ENCODE data around the gene OR8G1. TPM values are rescaled to one million over a fixed set of nuclear protein-coding genes. Genes with fewer than 3 reads are reported as not detected.
"Not testable (repeated sequence)": the region's sequence is repeated elsewhere in the genome, so short reads cannot be mapped to it uniquely, and the experiment has no call there.

Gene OR8G1
- total and polyA plus RNA-seq, 7 donors: not detected

DNA sequence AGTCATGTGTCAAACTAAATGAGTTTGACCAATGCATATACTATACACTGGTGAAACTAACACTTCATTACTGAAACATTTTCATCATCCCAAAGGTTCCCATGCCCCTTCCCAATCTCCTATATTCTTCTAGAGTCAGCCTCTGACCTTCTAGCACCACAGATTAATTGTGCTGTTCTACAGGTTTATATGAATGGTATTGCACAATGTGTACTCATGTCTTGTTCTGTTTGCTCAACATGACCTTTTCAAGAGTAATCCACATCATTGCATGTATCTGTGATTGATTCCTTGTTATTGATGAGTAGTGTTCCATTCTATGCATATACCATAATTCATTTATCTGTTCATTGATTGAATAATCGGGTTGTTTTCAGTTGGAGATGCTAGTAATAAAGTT, 7.5 kb upstream of the OR8G1 start:
- TF ChIP-seq, protein P1, sequence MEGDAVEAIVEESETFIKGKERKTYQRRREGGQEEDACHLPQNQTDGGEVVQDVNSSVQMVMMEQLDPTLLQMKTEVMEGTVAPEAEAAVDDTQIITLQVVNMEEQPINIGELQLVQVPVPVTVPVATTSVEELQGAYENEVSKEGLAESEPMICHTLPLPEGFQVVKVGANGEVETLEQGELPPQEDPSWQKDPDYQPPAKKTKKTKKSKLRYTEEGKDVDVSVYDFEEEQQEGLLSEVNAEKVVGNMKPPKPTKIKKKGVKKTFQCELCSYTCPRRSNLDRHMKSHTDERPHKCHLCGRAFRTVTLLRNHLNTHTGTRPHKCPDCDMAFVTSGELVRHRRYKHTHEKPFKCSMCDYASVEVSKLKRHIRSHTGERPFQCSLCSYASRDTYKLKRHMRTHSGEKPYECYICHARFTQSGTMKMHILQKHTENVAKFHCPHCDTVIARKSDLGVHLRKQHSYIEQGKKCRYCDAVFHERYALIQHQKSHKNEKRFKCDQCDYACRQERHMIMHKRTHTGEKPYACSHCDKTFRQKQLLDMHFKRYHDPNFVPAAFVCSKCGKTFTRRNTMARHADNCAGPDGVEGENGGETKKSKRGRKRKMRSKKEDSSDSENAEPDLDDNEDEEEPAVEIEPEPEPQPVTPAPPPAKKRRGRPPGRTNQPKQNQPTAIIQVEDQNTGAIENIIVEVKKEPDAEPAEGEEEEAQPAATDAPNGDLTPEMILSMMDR (IDR thresholded peaks at IDR 0.05): no peak
- Histone ChIP-seq H3K4me1 (no peaks in the 10 kb centered on the region), H3K27me3 (ENCODE audit: insufficient read depth in 3 of 3, low read length in 2 of 3) (no peaks in the 10 kb centered on the region), H3K9me3 (no peaks in the 10 kb centered on the region), H3K4me3 (no peak overlapping the region), H3K36me3 (ENCODE audit: insufficient read depth in 1 of 2, low read depth in 1 of 2) (no peaks in the 10 kb centered on the region), H3K27ac (no peak overlapping the region)
- 30 to 91% (median 42%) methylated on average over 1 of the region's 1 CpG for WGBS, 3 donors
- intact Hi-C loops (cut with DNase I): no loop called here
- DNase-seq (no peak), ATAC-seq (no peak)

DNA sequence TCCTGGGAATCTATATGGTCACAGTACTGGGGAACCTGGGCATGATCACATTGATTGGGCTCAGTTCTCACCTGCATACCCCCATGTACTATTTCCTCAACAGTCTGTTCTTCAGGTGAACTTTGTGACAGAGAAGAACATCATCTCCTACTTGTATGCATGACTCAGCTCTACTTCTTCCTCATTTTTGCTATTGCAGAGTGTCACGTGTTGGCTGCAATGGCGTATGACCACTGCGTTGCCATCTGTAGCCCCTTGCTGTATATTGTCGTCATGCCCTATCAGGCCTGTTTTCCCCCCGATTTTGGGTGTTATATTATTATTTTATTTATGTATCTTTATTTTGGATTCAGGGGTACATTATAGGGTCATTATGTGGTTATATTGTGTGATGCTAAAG, 2.4 kb upstream of the OR8G1 start:
- TF ChIP-seq, protein P1 (IDR thresholded peaks at IDR 0.05): no peak

DNA sequence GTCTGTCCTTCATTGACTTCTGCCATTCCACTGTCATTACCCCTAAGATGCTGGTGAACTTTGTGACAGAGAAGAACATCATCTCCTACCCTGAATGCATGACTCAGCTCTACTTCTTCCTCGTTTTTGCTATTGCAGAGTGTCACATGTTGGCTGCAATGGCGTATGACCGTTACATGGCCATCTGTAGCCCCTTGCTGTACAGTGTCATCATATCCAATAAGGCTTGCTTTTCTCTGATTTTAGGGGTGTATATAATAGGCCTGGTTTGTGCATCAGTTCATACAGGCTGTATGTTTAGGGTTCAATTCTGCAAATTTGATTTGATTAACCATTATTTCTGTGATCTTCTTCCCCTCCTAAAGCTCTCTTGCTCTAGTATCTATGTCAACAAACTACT, 9.0 kb downstream of the OR8G1 start:
- H3K27ac ChIP-seq; ATAC-seq; H3K9me3 ChIP-seq; H3K27me3 ChIP-seq (ENCODE audit: insufficient read depth in 3 of 3, low read length in 2 of 3); intact Hi-C loops (cut with DNase I); H3K4me3 ChIP-seq; DNase-seq; H3K36me3 ChIP-seq (ENCODE audit: insufficient read depth in 1 of 2, low read depth in 1 of 2); H3K4me1 ChIP-seq: not testable (repeated sequence)
- 53 to 75% (median 63%) methylated on average over 3 of the region's 3 CpGs for WGBS, 3 donors

More for the DNA sequence above, 2.4 kb upstream of the OR8G1 start:
- H3K9me3 ChIP-seq: no peaks in the 10 kb centered on the region
- intact Hi-C loops (cut with DNase I): no loop called here
- no peaks in the 10 kb centered on the region for H3K27me3 ChIP-seq (ENCODE audit: insufficient read depth in 3 of 3, low read length in 2 of 3)
- no peak overlapping the region for H3K4me3 ChIP-seq
- no peaks in the 10 kb centered on the region for H3K4me1 ChIP-seq
- 56 to 73% (median 66%) methylated on average over 5 of the region's 5 CpGs for WGBS, 3 donors
- no peak for ATAC-seq
- DNase-seq: no peak
- no peak overlapping the region for H3K27ac ChIP-seq
- no peaks in the 10 kb centered on the region for H3K36me3 ChIP-seq (ENCODE audit: insufficient read depth in 1 of 2, low read depth in 1 of 2)

DNA sequence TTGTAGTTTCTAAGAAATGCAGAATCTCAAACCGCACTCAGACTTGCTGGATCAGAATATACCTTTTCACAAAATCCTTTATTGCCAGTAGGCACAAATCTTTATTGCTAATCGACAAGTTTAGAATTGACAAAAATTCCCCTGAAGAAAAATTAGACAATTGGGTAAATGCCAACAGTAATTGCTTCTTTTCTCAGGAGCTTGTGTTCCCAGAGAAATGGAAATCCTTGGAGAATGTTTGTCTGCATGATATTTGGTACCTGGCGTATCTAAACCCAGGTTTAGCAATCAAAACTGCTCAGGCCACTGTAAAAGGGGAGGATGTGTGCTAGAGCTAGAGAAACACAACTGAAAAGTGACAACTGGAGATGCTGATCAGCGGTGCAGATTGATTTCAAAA, 15.2 kb downstream of the OR8G1 start, which contains the start of gene OR8G5:
OR8G5 (plus strand) TSS at position 301 of the 400 bp plus-strand sequence. CDS start 8,556 bp downstream, outside the sequence.
- intact Hi-C loops (cut with DNase I): no loop called here
- TF ChIP-seq, protein P1 (IDR thresholded peaks at IDR 0.05): no peak
- Histone ChIP-seq H3K9me3 (no peaks in the 10 kb centered on the region), H3K27me3 (ENCODE audit: insufficient read depth in 3 of 3, low read length in 2 of 3) (no peaks in the 10 kb centered on the region), H3K4me1 (no peaks in the 10 kb centered on the region), H3K27ac (no peak within 1 kb of the TSS), H3K36me3 (ENCODE audit: insufficient read depth in 1 of 2, low read depth in 1 of 2) (no peaks in the 10 kb centered on the region), H3K4me3 (no peak within 1 kb of the TSS)
- ATAC-seq: no peak
- no peak for DNase-seq
- WGBS, 3 donors: 61 to 71% (median 67%) methylated on average over 4 of the region's 4 CpGs

DNA sequence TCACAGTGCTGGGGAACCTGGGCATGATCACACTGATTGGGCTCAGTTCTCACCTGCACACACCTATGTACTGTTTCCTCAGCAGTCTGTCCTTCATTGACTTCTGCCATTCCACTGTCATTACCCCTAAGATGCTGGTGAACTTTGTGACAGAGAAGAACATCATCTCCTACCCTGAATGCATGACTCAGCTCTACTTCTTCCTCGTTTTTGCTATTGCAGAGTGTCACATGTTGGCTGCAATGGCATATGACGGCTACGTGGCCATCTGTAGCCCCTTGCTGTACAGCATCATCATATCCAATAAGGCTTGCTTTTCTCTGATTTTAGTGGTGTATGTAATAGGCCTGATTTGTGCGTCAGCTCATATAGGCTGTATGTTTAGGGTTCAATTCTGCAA, 24.1 kb downstream of the OR8G1 start:
- H3K4me1 ChIP-seq; H3K9me3 ChIP-seq; DNase-seq; H3K27me3 ChIP-seq (ENCODE audit: insufficient read depth in 3 of 3, low read length in 2 of 3); H3K36me3 ChIP-seq (ENCODE audit: insufficient read depth in 1 of 2, low read depth in 1 of 2); H3K27ac ChIP-seq; intact Hi-C loops (cut with DNase I); H3K4me3 ChIP-seq; ATAC-seq: not testable (repeated sequence)
- 64 to 66% (median 64%) methylated on average over 4 of the region's 4 CpGs for WGBS, 3 donors

DNA sequence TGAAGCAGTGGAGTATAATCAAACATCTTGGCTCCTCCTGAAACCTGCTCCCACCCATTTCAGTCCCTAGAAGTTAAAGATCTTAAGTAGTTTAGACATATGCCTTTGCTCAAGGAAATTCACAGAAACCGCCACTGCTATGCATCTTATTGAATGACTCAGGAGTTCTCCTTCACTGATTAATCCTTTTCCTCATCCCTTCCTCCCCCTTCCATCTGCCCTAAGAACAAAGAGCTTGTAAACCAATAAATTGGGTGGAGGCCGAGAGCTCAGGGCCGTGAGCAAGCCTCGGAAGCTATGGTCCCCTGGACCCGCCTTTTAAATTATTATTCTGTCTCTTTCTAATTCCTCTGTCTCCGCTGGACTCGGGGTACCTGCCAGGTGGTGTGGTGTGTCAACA, 30.0 kb downstream of the OR8G1 start:
- H3K27ac ChIP-seq; H3K36me3 ChIP-seq (ENCODE audit: insufficient read depth in 1 of 2, low read depth in 1 of 2); H3K4me1 ChIP-seq; DNase-seq; H3K9me3 ChIP-seq; H3K27me3 ChIP-seq (ENCODE audit: insufficient read depth in 3 of 3, low read length in 2 of 3); H3K4me3 ChIP-seq; intact Hi-C loops (cut with DNase I); ATAC-seq: not testable (repeated sequence)
- WGBS, 3 donors: 40 to 47% (median 40%) methylated on average over 7 of the region's 7 CpGs

All from psoas muscle (tissue), 8 donors.